Neural crest cell (in vitro differentiated cells): Measurements from ENCODE around the gene EPHA4. TPM values are rescaled to one million over a fixed set of nuclear protein-coding genes. Genes with fewer than 3 reads are reported as not detected.
A peak's percentile ranks its signal among the peaks of the same experiment; 100 is the strongest.

Experiments
- DNase-seq: peaks from one replicate; pipeline ENCODE4 v3.0.0; 2021; ENCODE audit warnings: low read depth, mixed read lengths, low spot score
- H3K27ac Mint-ChIP-seq: one replicate; pipeline ENCODE4 v1.8.0; 2021; ENCODE audit warnings: mild to moderate bottlenecking, mixed read lengths; ENCODE audit not compliant: unreplicated experiment
- H3K27me3 Mint-ChIP-seq: 2 replicates; pipeline ENCODE4 v1.8.0; 2021; ENCODE audit warnings: low read depth, mild to moderate bottlenecking, mixed read lengths
- H3K36me3 Mint-ChIP-seq: 2 replicates; pipeline ENCODE4 v1.8.0; 2021; ENCODE audit warnings: low read depth, mild to moderate bottlenecking, mixed read lengths
- H3K4me1 Mint-ChIP-seq: 2 replicates; pipeline ENCODE4 v1.8.0; 2021; ENCODE audit warnings: mixed read lengths
- H3K4me3 Mint-ChIP-seq: one replicate; pipeline ENCODE4 v1.8.0; 2021; ENCODE audit warnings: mild to moderate bottlenecking, mixed read lengths
- H3K9me3 Mint-ChIP-seq: 2 replicates; pipeline ENCODE4 v1.8.0; 2021; ENCODE audit warnings: mixed read lengths
- total RNA-seq: library from RNA; stranded (reverse); gene quantifications from 2 replicates; pipeline ENCODE4 v1.2.1, GENCODE V29; 2021
- TF ChIP-seq, protein P1 (sequence below): fragments of 200-600 bp; sonication (generic); conservative IDR thresholded peaks from 2 replicates; pipeline ENCODE4 v1.5.0; 2021; ENCODE audit warnings: antibody characterized with exemption, mild to moderate bottlenecking

EPHA4 gene
- total RNA-seq, 1 donor from 2014 or later = 108 TPM

DNA sequence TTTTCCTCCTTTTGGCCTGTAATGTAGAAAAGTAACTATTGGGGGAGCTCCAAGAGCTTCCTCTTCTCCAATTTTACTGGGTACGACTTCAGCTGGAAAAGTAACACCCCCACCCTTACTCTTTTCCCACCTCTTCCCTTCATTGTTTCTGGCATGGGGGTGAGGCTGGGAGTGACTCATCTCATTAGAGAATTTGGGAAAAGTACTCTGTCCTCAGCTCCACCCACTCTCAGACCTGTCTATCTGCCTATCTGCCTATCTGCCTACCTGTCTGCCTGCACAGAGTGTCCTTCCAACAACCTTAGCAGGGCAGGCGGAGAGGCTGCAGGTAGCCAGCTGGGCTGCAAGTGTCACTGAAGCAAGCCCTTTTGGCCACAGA is 93.6 kb downstream of the EPHA4 start:
- Mint-ChIP-seq H3K27me3 (no peaks in the 10 kb centered on the region), H3K4me1 (peaks cover 11% of the 10 kb centered on the region), H3K27ac (peak overlapping the region; percentile 27), H3K36me3 (peaks cover 9% of the 10 kb centered on the region), H3K4me3 (no peak overlapping the region), H3K9me3 (no peaks in the 10 kb centered on the region)
- TF ChIP-seq, protein P1, sequence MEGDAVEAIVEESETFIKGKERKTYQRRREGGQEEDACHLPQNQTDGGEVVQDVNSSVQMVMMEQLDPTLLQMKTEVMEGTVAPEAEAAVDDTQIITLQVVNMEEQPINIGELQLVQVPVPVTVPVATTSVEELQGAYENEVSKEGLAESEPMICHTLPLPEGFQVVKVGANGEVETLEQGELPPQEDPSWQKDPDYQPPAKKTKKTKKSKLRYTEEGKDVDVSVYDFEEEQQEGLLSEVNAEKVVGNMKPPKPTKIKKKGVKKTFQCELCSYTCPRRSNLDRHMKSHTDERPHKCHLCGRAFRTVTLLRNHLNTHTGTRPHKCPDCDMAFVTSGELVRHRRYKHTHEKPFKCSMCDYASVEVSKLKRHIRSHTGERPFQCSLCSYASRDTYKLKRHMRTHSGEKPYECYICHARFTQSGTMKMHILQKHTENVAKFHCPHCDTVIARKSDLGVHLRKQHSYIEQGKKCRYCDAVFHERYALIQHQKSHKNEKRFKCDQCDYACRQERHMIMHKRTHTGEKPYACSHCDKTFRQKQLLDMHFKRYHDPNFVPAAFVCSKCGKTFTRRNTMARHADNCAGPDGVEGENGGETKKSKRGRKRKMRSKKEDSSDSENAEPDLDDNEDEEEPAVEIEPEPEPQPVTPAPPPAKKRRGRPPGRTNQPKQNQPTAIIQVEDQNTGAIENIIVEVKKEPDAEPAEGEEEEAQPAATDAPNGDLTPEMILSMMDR = no peak
- no peak for DNase-seq

DNA sequence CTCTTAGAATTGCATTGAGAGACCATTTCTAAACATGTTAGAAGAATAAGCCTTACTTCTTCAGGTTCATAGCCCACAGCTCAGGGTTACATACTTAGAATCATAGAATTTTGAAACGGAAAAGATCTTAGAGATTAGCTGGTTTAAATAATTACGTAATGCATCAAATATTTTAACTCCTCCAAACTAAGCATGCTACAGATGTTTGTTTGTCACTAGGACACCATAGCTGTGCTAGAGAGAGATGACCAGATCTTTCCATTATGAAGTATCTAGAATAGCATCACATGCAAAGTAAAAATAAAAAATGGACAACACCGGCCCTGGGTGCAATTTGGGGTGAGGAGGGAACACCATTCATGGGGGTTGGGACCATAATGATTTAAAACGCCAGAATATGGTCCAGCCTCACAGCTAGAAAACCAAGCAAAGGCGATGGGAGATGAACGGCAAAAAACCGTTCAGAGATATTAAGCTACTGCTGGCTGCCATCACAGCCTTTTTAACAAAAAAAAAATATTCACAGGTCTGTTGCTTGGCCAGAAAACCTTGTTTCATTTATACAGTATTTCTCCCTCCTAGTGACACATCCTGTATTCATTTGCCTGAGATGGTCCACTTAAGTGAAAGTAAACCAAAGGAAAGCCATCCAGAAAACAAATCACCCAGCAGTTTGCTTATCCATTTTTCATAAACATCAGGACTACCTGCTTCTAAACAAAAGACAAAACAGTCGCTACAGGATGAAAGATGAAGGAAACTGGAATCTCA is 94.2 kb downstream of the EPHA4 start:
- Mint-ChIP-seq H3K27me3 (no peaks in the 10 kb centered on the region), H3K4me1 (peaks cover 9% of the 10 kb centered on the region), H3K4me3 (no peak overlapping the region), H3K27ac (no peak overlapping the region), H3K36me3 (peaks cover 9% of the 10 kb centered on the region), H3K9me3 (no peaks in the 10 kb centered on the region)
- TF ChIP-seq, protein P1 = no peak
- DNase-seq = no peak

DNA sequence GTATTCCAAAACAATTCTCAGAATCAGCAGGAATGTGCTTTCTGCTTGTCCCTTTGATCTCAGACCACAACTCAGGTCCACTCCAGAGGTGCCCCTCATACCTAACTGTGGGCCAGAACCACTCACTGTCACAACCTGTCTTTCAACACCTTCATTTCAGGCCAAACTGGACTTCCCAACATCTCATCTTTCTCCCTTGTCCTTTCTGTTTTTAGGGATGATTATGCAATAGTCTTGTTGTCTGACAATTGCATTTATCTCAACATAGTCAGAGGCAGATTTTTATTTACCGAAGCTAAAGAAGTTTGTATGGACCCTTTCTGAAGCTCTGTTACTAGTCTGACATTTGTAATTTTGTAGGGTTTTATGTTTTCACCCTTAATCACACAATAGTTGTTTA is 95.9 kb downstream of the EPHA4 start:
- Mint-ChIP-seq H3K36me3 (peaks cover 6% of the 10 kb centered on the region), H3K4me3 (no peak overlapping the region), H3K27ac (no peak overlapping the region), H3K27me3 (no peaks in the 10 kb centered on the region), H3K4me1 (peaks cover 7% of the 10 kb centered on the region), H3K9me3 (no peaks in the 10 kb centered on the region)
- no peak for DNase-seq
- TF ChIP-seq, protein P1 = no peak

DNA sequence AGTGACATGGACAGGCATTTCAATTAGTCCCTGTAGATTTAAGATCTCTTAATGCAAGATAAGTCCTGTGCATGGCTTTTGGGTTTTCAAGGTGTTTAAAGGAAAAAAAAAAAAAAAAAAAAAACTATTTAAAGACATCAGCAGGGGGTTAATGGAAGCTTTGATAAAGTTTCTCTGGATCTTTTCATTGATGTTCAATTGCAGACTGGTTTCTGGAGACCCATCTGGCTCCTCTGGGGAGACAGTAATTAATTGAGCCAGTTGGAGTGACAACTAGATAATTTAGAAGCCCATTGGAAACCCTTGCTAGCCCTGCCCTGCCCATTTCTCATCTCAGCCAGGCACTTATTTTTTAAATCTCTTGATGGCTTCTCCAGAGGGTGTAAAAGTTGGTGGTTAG is 98.7 kb downstream of the EPHA4 start:
- Mint-ChIP-seq H3K27ac (no peak overlapping the region), H3K9me3 (no peaks in the 10 kb centered on the region), H3K27me3 (no peaks in the 10 kb centered on the region), H3K4me1 (peaks cover 10% of the 10 kb centered on the region), H3K36me3 (peaks cover 2% of the 10 kb centered on the region), H3K4me3 (no peak overlapping the region)
- TF ChIP-seq, protein P1 = no peak
- DNase-seq = no peak

DNA sequence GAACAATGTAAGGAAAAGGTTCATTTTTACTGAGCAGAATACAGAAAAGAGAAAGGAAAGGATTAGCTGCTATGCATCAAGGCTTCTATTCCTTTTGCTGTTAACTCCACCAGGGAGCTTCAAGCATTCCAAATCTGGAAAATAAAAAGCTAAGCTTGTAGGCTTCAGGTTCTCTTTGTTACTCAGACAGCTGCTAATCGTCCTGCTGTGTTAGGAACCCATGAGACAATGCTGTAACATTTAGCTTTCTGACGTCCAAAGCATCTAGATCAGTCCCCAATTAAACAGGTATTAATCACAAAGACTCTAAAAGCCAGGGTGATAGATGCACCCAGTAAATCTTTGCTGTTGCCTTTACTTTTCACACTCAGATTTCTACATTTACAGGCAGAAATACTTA is 103.8 kb downstream of the EPHA4 start:
- TF ChIP-seq, protein P1 = no peak
- H3K36me3 Mint-ChIP-seq = no peaks in the 10 kb centered on the region
- no peaks in the 10 kb centered on the region for H3K27me3 Mint-ChIP-seq
- H3K4me1 Mint-ChIP-seq = peaks cover 24% of the 10 kb centered on the region
- no peaks in the 10 kb centered on the region for H3K9me3 Mint-ChIP-seq
- H3K4me3 Mint-ChIP-seq = no peak overlapping the region
- no peak for DNase-seq
- no peak overlapping the region for H3K27ac Mint-ChIP-seq
